Keratinocyte (primary cell): ENCODE measurements around the gene HERC6.

Source experiments
- CTCF ChIP-seq, 3 experiments: IDR thresholded peaks in 1 of 3; conservative IDR thresholded peaks in 1 of 3; optimal IDR thresholded peaks in 1 of 3; 2 replicates in 2 of 3; 3 replicates in 1 of 3; pipeline versions ENCODE3 to v1.5.1; 2011; ENCODE audit warnings: low read length in 3 of 3, mild to moderate bottlenecking in 3 of 3, moderate library complexity in 2 of 3, control low read depth in 1 of 3, inconsistent platforms in 1 of 3; ENCODE audit not compliant: insufficient read depth in 2 of 3; ENCODE audit errors: extremely low read depth in 1 of 3
- EZH2 ChIP-seq: IDR thresholded peaks from one replicate; pipeline ENCODE4 v1.6.1; 2012; ENCODE audit warnings: inconsistent platforms, mild to moderate bottlenecking, low read length, moderate library complexity

- TF ChIP-seq EZH2: no peak
- no peak for TF ChIP-seq CTCF (optimal IDR thresholded peaks at IDR 0.05 in 1 of 3, IDR thresholded peaks at IDR 0.05 in 1 of 3, conservative IDR thresholded peaks at IDR 0.05 in 1 of 3; ENCODE audit: extremely low read depth in 1 of 3, insufficient read depth in 2 of 3, low read length in 3 of 3)
These were observed 61.5 kb downstream of the HERC6 start for GRCh38 chr4:88440146-88440545.
